ENCODE data around the gene PLSCR2. TPM values are rescaled to one million over a fixed set of nuclear protein-coding genes. Genes with fewer than 3 reads are reported as not detected.

The PLSCR2 gene
- total and polyA plus RNA-seq, 2 donors (not counting 1 experiment from before 2014, with no cell fraction given) = 0.15 to 0.54 TPM

- CTCF ChIA-PET = interaction anchor here (0.5 kb wide), 1 partner anchor 104 kb away, joined by 3 read pairs; no protein-coding TSS in a partner anchor
- Mint-ChIP-seq H3K4me1 (peaks cover 13% of the 10 kb centered on the region), H3K4me3 (no peak overlapping the region), H3K27me3 (peaks cover 4% of the 10 kb centered on the region), H3K9me3 (ENCODE audit: insufficient read depth) (no peaks in the 10 kb centered on the region), H3K27ac (no peak overlapping the region)
- peaks cover 4 to 12% of the 10 kb centered on the region in 2 donors for H3K4me1 ChIP-seq (ENCODE audit: control insufficient read depth in 2 of 2, insufficient read depth in 2 of 2, low read length in 2 of 2)
- POLR2A ChIA-PET = no interaction called here
- intact Hi-C loops (cut with micrococcal nuclease) = no loop called here
- H3K27me3 ChIP-seq (replicated peaks in 1 of 4; ENCODE audit: control extremely low read depth in 1 of 4, control insufficient read depth in 3 of 4, insufficient read depth in 4 of 4, low read length in 3 of 4) = peaks cover 0 to 3% (median 0%) of the 10 kb centered on the region in 4 experiments
- DNase-seq = no peak
- H3K27ac ChIP-seq (ENCODE audit: low read length in 2 of 2) = no peak overlapping the region
- no peak overlapping the region for H3K4me3 ChIP-seq (ENCODE audit: control extremely low read depth in 1 of 5, extremely low read depth in 1 of 5, insufficient read depth in 1 of 5, low read depth in 2 of 5, low read length in 4 of 5)
- ATAC-seq (ENCODE audit: low read depth) = no peak
- TF ChIP-seq EZH2 (IDR thresholded peaks at IDR 0.05; ENCODE audit: borderline replicate concordance, insufficient read depth, low read depth, low read length, poor library complexity, severe bottlenecking) (no peak), CTCF (IDR thresholded peaks at IDR 0.05) (no peak)
- no peaks in the 10 kb centered on the region for H3K79me2 ChIP-seq (ENCODE audit: control insufficient read depth, insufficient read depth, low read length)
- H2AFZ ChIP-seq (ENCODE audit: insufficient read depth, low read depth, low read length, poor library complexity, severe bottlenecking) = no peak overlapping the region
- no peaks in the 10 kb centered on the region for H3K36me3 ChIP-seq (replicated peaks in 1 of 2; ENCODE audit: control extremely low read depth in 1 of 2, control insufficient read depth in 1 of 2, extremely low read depth in 1 of 2, insufficient read depth in 2 of 2, low read length in 1 of 2)
- H3K9ac ChIP-seq (ENCODE audit: low read length) = no peak overlapping the region
- H3K4me2 ChIP-seq (replicated peaks; ENCODE audit: low read depth, low read length, poor library complexity, severe bottlenecking) = no peak overlapping the region
- H4K20me1 ChIP-seq (ENCODE audit: control insufficient read depth, insufficient read depth, low read length, poor library complexity, severe bottlenecking) = no peaks in the 10 kb centered on the region
- no CpG with 5 or more reads among the region's 2 CpGs for WGBS (ENCODE audit: insufficient coverage)
- H3K9me3 ChIP-seq (ENCODE audit: control extremely low read depth in 1 of 3, control insufficient read depth in 2 of 3, insufficient read depth in 1 of 3, low read length in 2 of 3) = peaks cover 0 to 8% (median 0%) of the 10 kb centered on the region in 3 donors
Observed at GRCh38 chr3:146473726-146474125, 4.4 kb upstream of the PLSCR2 start.

GRCh38 chr3:146472611-146473010 is 3.2 kb upstream of the PLSCR2 start:
- Histone ChIP-seq H4K20me1 (ENCODE audit: control insufficient read depth, insufficient read depth, low read length, poor library complexity, severe bottlenecking) (no peaks in the 10 kb centered on the region), H3K27ac (ENCODE audit: low read length in 2 of 2) (no peak overlapping the region), H3K4me2 (replicated peaks; ENCODE audit: low read depth, low read length, poor library complexity, severe bottlenecking) (no peak overlapping the region), H3K4me3 (ENCODE audit: control extremely low read depth in 1 of 5, extremely low read depth in 1 of 5, insufficient read depth in 1 of 5, low read depth in 2 of 5, low read length in 4 of 5) (no peak overlapping the region), H3K4me1 (ENCODE audit: control insufficient read depth in 2 of 2, insufficient read depth in 2 of 2, low read length in 2 of 2) (peaks cover 4 to 13% of the 10 kb centered on the region in 2 donors), H3K79me2 (ENCODE audit: control insufficient read depth, insufficient read depth, low read length) (no peaks in the 10 kb centered on the region), H3K9me3 (ENCODE audit: control extremely low read depth in 1 of 3, control insufficient read depth in 2 of 3, insufficient read depth in 1 of 3, low read length in 2 of 3) (peaks cover 0 to 8% (median 0%) of the 10 kb centered on the region in 3 donors), H2AFZ (ENCODE audit: insufficient read depth, low read depth, low read length, poor library complexity, severe bottlenecking) (no peak overlapping the region), H3K27me3 (replicated peaks in 1 of 4; ENCODE audit: control extremely low read depth in 1 of 4, control insufficient read depth in 3 of 4, insufficient read depth in 4 of 4, low read length in 3 of 4) (peaks cover 0 to 3% (median 0%) of the 10 kb centered on the region in 4 experiments), H3K9ac (ENCODE audit: low read length) (no peak overlapping the region), H3K36me3 (replicated peaks in 1 of 2; ENCODE audit: control extremely low read depth in 1 of 2, control insufficient read depth in 1 of 2, extremely low read depth in 1 of 2, insufficient read depth in 2 of 2, low read length in 1 of 2) (no peaks in the 10 kb centered on the region)
- ATAC-seq (ENCODE audit: low read depth) (no peak), DNase-seq (no peak)
- Mint-ChIP-seq H3K4me1 (peaks cover 15% of the 10 kb centered on the region), H3K9me3 (ENCODE audit: insufficient read depth) (no peaks in the 10 kb centered on the region), H3K27ac (no peak overlapping the region), H3K4me3 (no peak overlapping the region), H3K27me3 (no peaks in the 10 kb centered on the region)
- intact Hi-C loops (cut with micrococcal nuclease) = no loop called here
- ChIA-PET POLR2A (no interaction called here), CTCF (no interaction called here)
- TF ChIP-seq CTCF (IDR thresholded peaks at IDR 0.05) (no peak), EZH2 (IDR thresholded peaks at IDR 0.05; ENCODE audit: borderline replicate concordance, insufficient read depth, low read depth, low read length, poor library complexity, severe bottlenecking) (no peak)
- WGBS (ENCODE audit: insufficient coverage) = no CpG with 5 or more reads among the region's 1 CpG
